GM19328 (cell line): Measurements from ENCODE around the gene YKT6.

ENCODE experiments used
- ATAC-seq: cut with Tn5 transposase; IDR thresholded peaks from one replicate; pipeline ENCODE4 v1.9.1; 2021; ENCODE audit warnings: mild to moderate bottlenecking, moderate library complexity; ENCODE audit not compliant: unreplicated experiment

The YKT6 gene

GRCh38 chr7:44231088-44231487, 30.3 kb downstream of the YKT6 start:
- no peak for ATAC-seq

GRCh38 chr7:44232396-44232795, 31.6 kb downstream of the YKT6 start:
- no peak for ATAC-seq

- ATAC-seq: no peak
Observed at GRCh38 chr7:44232901-44233715, 32.3 kb downstream of the YKT6 start.

GRCh38 chr7:44235066-44235465, 34.3 kb downstream of the YKT6 start:
- ATAC-seq: no peak

- no peak for ATAC-seq
Observed at GRCh38 chr7:44235582-44236332, 35.0 kb downstream of the YKT6 start.

- ATAC-seq: no peak
Observed at GRCh38 chr7:44236333-44236728, 35.6 kb downstream of the YKT6 start.

GRCh38 chr7:44237696-44238095, 36.9 kb downstream of the YKT6 start:
- no peak for ATAC-seq

GRCh38 chr7:44238116-44238695, 37.4 kb downstream of the YKT6 start:
- no peak for ATAC-seq

GRCh38 chr7:44239361-44239760, 38.6 kb downstream of the YKT6 start:
- ATAC-seq: no peak

GRCh38 chr7:44240376-44240775, 39.6 kb downstream of the YKT6 start:
- ATAC-seq: no peak

- ATAC-seq: no peak
Observed at GRCh38 chr7:44240983-44241510, 40.3 kb downstream of the YKT6 start.

GRCh38 chr7:44242091-44242490, 41.3 kb downstream of the YKT6 start:
- ATAC-seq: no peak

GRCh38 chr7:44244282-44244681, 43.5 kb downstream of the YKT6 start:
- no peak for ATAC-seq

- ATAC-seq: no peak
Observed at GRCh38 chr7:44246396-44247113, 45.8 kb downstream of the YKT6 start.

GRCh38 chr7:44247868-44248651, 47.3 kb downstream of the YKT6 start:
- ATAC-seq: no peak

GRCh38 chr7:44249639-44250234, 49.0 kb downstream of the YKT6 start:
- no peak for ATAC-seq

GRCh38 chr7:44251269-44251668, 50.5 kb downstream of the YKT6 start:
- no peak for ATAC-seq

- ATAC-seq: no peak
Observed at GRCh38 chr7:44251881-44252280, 51.1 kb downstream of the YKT6 start.

- ATAC-seq: no peak
Observed at GRCh38 chr7:44256459-44256858, 55.7 kb downstream of the YKT6 start.

- no peak for ATAC-seq
Observed at GRCh38 chr7:44257213-44257612, 56.4 kb downstream of the YKT6 start.
